Lung microvascular endothelial cell (primary cell): ENCODE measurements around the gene MYOM3. TPM values are rescaled to one million over a fixed set of nuclear protein-coding genes. Genes with fewer than 3 reads are reported as not detected.

Experiments used
- DNase-seq, 2 donors: peaks; one replicate each; pipeline versions ENCODE4 v3.0.0 to v3.0.0-alpha.2; 2010; ENCODE audit warnings: low read depth in 2 of 2
- total RNA-seq: library from RNA; depleted of rRNA; stranded (reverse); fragments of >200 nt; gene quantifications from 2 replicates; pipeline ENCODE4 v1.2.1, GENCODE V29; 2014

Gene MYOM3
- total RNA-seq: under 0.01 TPM in 1 of 2 replicates, not detected in the other

- peak; percentile 78 to 82 for DNase-seq
Measured at GRCh38 chr1:24111996-24112779, at the start of gene MYOM3. TSS of gene MYOM3 (minus strand) at chr1:24112135. CDS start at chr1:24108636, 3,499 bp downstream.

- no peak for DNase-seq
Measured at GRCh38 chr1:24161270-24161669, 49.3 kb upstream of the MYOM3 start.

GRCh38 chr1:24159366-24159765 lies 47.4 kb upstream of the MYOM3 start:
- DNase-seq: no peak

- DNase-seq: peak in 1 of 2 donors; percentile 14
Measured at GRCh38 chr1:24157918-24158481, 46.1 kb upstream of the MYOM3 start.

- DNase-seq: no peak
Measured at GRCh38 chr1:24156542-24157260, 44.8 kb upstream of the MYOM3 start.

GRCh38 chr1:24155011-24155782 lies 43.3 kb upstream of the MYOM3 start:
- DNase-seq: no peak

- DNase-seq: no peak
Measured at GRCh38 chr1:24154215-24154614, 42.3 kb upstream of the MYOM3 start.

GRCh38 chr1:24152631-24153494 lies 40.9 kb upstream of the MYOM3 start:
- DNase-seq: no peak

- no peak for DNase-seq
Measured at GRCh38 chr1:24151175-24151533, 39.2 kb upstream of the MYOM3 start.

- DNase-seq: peak; percentile 80 to 82
Measured at GRCh38 chr1:24150234-24151174, 38.6 kb upstream of the MYOM3 start.

- peak; percentile 3 to 63 for DNase-seq
Measured at GRCh38 chr1:24149866-24150233, 37.9 kb upstream of the MYOM3 start.

GRCh38 chr1:24147816-24148215 lies 35.9 kb upstream of the MYOM3 start:
- DNase-seq: no peak

GRCh38 chr1:24147194-24147593 lies 35.3 kb upstream of the MYOM3 start:
- DNase-seq: no peak

GRCh38 chr1:24142546-24143534 lies 30.9 kb upstream of the MYOM3 start, which contains the start of gene IL22RA1:
TSS of gene IL22RA1 (minus strand) at chr1:24143140. CDS start at chr1:24143082, 58 bp downstream.
- no peak for DNase-seq

GRCh38 chr1:24141311-24141997 lies 29.5 kb upstream of the MYOM3 start:
- DNase-seq: no peak

- DNase-seq: no peak
Measured at GRCh38 chr1:24140741-24141181, 28.8 kb upstream of the MYOM3 start.

GRCh38 chr1:24139841-24140425 lies 28.0 kb upstream of the MYOM3 start:
- DNase-seq: no peak

GRCh38 chr1:24139222-24139489 lies 27.2 kb upstream of the MYOM3 start:
- no peak for DNase-seq
